Activated naive CD4-positive, alpha-beta T cell treated with anti-CD3 and anti-CD28 coated beads, Interleukin-2, amount 50 U/mL, for 72 hours (primary cell): ENCODE results near the gene LILRB4. TPM values are rescaled to one million over a fixed set of nuclear protein-coding genes. Genes with fewer than 3 reads are reported as not detected.
"Not testable (repeated sequence)": the region's sequence is repeated elsewhere in the genome, so short reads cannot be mapped to it uniquely, and the experiment has no call there.

Source experiments
- ATAC-seq, 2 donors: fragments of 150-1000 bp; cut with Tn5 transposase; 2 replicates each; pipeline ENCODE4 v1.10.0; 2021; ENCODE audit warnings: mild to moderate bottlenecking in 2 of 2, moderate library complexity in 2 of 2
- DNase-seq, 2 donors: peaks; one replicate each; pipeline ENCODE4 v3.0.0; 2021 to 2022; ENCODE audit warnings: low spot score in 2 of 2
- H3K27ac Mint-ChIP-seq, 2 donors: one replicate each; pipeline ENCODE4 v1.8.0; 2022; ENCODE audit warnings: mild to moderate bottlenecking in 2 of 2, mixed read lengths in 2 of 2
- H3K36me3 Mint-ChIP-seq, 2 donors: one replicate each; pipeline ENCODE4 v1.8.0; 2022; ENCODE audit warnings: mixed read lengths in 2 of 2
- H3K9me3 Mint-ChIP-seq, 2 donors: one replicate each; pipeline ENCODE4 v1.8.0; 2022; ENCODE audit warnings: mixed read lengths in 2 of 2
- total RNA-seq, 2 donors: library from RNA; stranded (reverse); gene quantifications; one replicate each; pipeline ENCODE4 v1.2.3, GENCODE V29; 2022

Gene LILRB4
- total RNA-seq, 2 donors from 2014 or later = not detected

DNA sequence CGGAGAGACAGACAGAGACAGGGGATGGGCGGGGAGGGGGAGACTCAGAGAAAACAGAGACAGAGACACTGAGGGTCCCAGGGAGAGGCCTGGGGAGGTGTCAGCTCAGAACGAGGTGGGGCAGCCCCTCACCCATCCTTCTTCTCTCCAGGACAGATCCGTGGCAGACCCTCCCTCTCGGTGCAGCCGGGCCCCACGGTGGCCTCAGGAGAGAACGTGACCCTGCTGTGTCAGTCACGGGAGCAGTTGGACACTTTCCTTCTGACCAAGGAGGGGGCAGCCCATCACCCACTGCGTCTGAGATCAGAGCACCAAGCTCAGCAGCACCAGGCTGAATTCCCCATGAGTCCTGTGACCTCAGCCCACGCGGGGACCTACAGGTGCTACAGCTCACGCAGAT lies 47.2 kb downstream of the LILRB4 start:
- DNase-seq, H3K36me3 Mint-ChIP-seq, ATAC-seq, H3K27ac Mint-ChIP-seq, H3K9me3 Mint-ChIP-seq: not testable (repeated sequence)

Other genes with a start within 250 kb of the LILRB4 start
- under 1 TPM in 1 of 2 donors, not detected in 1; 0.37 TPM for gene TTYH1, start 247.5 kb upstream of the LILRB4 start, total RNA-seq
- 100 to 1,000 TPM; 191 to 205 TPM for gene LENG8, start 213.8 kb upstream of the LILRB4 start, total RNA-seq
- gene LENG9, start 199.2 kb upstream of the LILRB4 start, total RNA-seq = 1 to 10 TPM; 2.5 to 5.8 TPM
- not detected for gene CDC42EP5, start 189.7 kb upstream of the LILRB4 start, total RNA-seq
- gene LAIR2, start 160.2 kb upstream of the LILRB4 start, total RNA-seq = 1 to 10 TPM; 1.7 to 8.4 TPM
- gene LILRA2, start 89.2 kb upstream of the LILRB4 start, total RNA-seq = not detected
- gene LILRA1, start 69.4 kb upstream of the LILRB4 start, total RNA-seq = not detected
- gene LILRB1, start 32.5 kb upstream of the LILRB4 start, total RNA-seq = under 1 TPM; 0.31 to 0.34 TPM
- gene KIR3DL3, start 61.5 kb downstream of the LILRB4 start, total RNA-seq = not detected
- gene KIR2DL3, start 75.5 kb downstream of the LILRB4 start, total RNA-seq = under 1 TPM in 1 of 2 donors, not detected in 1; 0.27 TPM
- not detected for gene KIR2DL1, start 106.8 kb downstream of the LILRB4 start, total RNA-seq
- under 1 TPM in 1 of 2 donors, not detected in 1; 0.25 TPM for gene KIR2DL4, start 140.6 kb downstream of the LILRB4 start, total RNA-seq
- under 1 TPM; 0.18 to 0.23 TPM for gene KIR3DL1, start 153.5 kb downstream of the LILRB4 start, total RNA-seq
- gene KIR2DS4, start 169.7 kb downstream of the LILRB4 start, total RNA-seq = under 1 TPM; 0.18 to 0.45 TPM
- 1 to 10 TPM in 1 of 2 donors, under 1 TPM in 1; 0.98 to 1.1 TPM for gene KIR3DL2, start 187.5 kb downstream of the LILRB4 start, total RNA-seq
- not detected for gene FCAR, start 211.2 kb downstream of the LILRB4 start, total RNA-seq
- gene NCR1, start 243.2 kb downstream of the LILRB4 start, total RNA-seq = under 1 TPM; 0.61 to 0.89 TPM